ENCODE data around the gene SLAMF7.

DNA sequence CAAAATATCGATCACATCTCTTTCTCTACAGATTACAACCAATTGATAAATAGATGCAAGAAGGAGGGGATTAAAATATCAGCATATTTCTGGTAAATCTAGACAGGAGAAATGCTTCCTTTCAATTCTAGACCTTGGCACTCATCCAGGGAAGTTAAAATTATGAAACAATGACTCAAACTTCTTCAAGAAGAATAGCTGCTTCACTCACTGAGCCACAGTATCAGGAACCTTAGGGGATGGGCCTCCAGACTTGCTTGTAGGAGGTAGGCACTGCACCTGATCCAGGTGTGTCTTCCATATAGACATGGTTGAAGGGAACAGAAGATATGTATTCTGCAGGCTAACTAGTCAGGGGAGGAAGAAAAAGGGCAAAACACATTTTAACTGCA, 9.8 kb downstream of the SLAMF7 start:
- TF ChIP-seq EZH2 (IDR thresholded peaks at IDR 0.05) (no peak), POLR2AphosphoS5 (IDR thresholded peaks at IDR 0.05; ENCODE audit: borderline replicate concordance, low read depth, low read length) (no peak), FOXP2 (optimal IDR thresholded peaks at IDR 0.05; ENCODE audit: control extremely low read depth, extremely low read length, insufficient read depth) (no peak)
